Measurements from ENCODE around the gene TMEM256.

TMEM256 gene

GRCh38 chr17:7403977-7404736 lies at the start of gene TMEM256:
TMEM256 (minus strand) TSS chr17:7404097; CDS start chr17:7404084, 13 bp downstream.
- DNase-seq (ENCODE audit: extremely low read depth, insufficient read length): peak; percentile 91
- no peak for TF ChIP-seq CTCF (IDR thresholded peaks at IDR 0.05; ENCODE audit: insufficient read depth, low read length, poor library complexity, severe bottlenecking)
- H3K27me3 ChIP-seq (replicated peaks; ENCODE audit: control insufficient read depth, insufficient read depth, low read length): no peaks in the 10 kb centered on the region; the same call in 1 of the 2 replicates
- H3K4me3 ChIP-seq (replicated peaks; ENCODE audit: low read depth, low read length): peak within 1 kb of the TSS; percentile 93
- no peaks in the 10 kb centered on the region for H3K36me3 ChIP-seq (ENCODE audit: control insufficient read depth, insufficient read depth, low read length)

GRCh38 chr17:7448461-7448860 lies 44.6 kb upstream of the TMEM256 start:
- no peak for TF ChIP-seq CTCF (IDR thresholded peaks at IDR 0.05; ENCODE audit: insufficient read depth, low read length, poor library complexity, severe bottlenecking)
- H3K27me3 ChIP-seq (replicated peaks; ENCODE audit: control insufficient read depth, insufficient read depth, low read length): no peaks in the 10 kb centered on the region
- H3K36me3 ChIP-seq (ENCODE audit: control insufficient read depth, insufficient read depth, low read length): no peaks in the 10 kb centered on the region
- H3K4me3 ChIP-seq (replicated peaks; ENCODE audit: low read depth, low read length): no peak overlapping the region
- no peak for DNase-seq (ENCODE audit: extremely low read depth, insufficient read length)

GRCh38 chr17:7445619-7445968 lies 41.7 kb upstream of the TMEM256 start:
- no peaks in the 10 kb centered on the region for H3K36me3 ChIP-seq (ENCODE audit: control insufficient read depth, insufficient read depth, low read length)
- no peaks in the 10 kb centered on the region for H3K27me3 ChIP-seq (replicated peaks; ENCODE audit: control insufficient read depth, insufficient read depth, low read length)
- no peak for TF ChIP-seq CTCF (IDR thresholded peaks at IDR 0.05; ENCODE audit: insufficient read depth, low read length, poor library complexity, severe bottlenecking)
- peak overlapping the region; percentile 27 for H3K4me3 ChIP-seq (replicated peaks; ENCODE audit: low read depth, low read length)
- no peak for DNase-seq (ENCODE audit: extremely low read depth, insufficient read length)

DNA sequence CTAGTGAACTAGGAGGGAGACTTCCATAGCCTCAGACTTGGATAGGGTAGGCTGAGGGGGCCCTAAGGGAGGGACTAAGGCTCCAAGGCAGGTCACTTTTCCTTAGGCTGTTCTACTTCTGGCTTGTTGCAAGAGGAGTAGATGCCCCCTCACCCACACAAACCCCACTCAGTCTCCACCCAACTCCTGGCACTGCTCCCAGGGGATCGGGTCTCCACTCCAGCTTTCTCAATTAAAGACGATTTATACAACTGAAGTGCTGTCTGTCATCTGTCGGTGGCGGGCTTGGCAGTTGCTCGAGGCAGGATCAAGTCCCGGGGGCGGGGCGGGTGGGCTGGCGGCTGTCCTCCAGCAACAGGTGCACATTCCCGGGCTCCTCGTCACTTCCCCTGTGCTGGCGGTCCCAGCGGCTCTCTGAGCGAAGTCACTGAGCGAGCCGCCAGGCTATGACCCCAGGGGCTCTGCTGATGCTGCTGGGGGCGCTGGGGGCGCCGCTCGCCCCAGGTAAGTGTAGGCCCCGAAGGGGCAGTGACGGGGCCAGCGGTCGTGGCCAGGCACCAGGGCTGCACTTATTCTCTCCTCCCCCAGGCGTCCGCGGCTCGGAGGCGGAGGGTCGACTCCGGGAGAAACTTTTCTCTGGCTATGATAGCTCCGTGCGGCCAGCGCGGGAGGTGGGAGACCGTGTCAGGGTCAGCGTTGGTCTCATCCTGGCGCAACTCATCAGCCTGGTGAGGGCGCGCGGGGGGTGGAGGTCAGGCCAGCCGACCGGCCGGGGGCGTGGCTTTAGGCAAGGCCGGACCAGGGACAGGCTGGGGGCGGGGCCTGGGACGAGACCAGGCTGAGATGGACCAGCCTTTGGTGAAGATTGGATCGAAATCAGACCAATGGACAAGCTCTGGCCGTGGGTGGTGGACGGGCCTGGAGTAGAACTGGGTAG lies 41.1 kb upstream of the TMEM256 start, which contains the start of gene CHRNB1:
CHRNB1 (plus strand) TSS at position 380 of the 937 bp plus-strand sequence; CDS start at position 447, 67 bp downstream.
- DNase-seq (ENCODE audit: extremely low read depth, insufficient read length): no peak
- H3K4me3 ChIP-seq (replicated peaks; ENCODE audit: low read depth, low read length): peak within 1 kb of the TSS; percentile 27
- H3K36me3 ChIP-seq (ENCODE audit: control insufficient read depth, insufficient read depth, low read length): no peaks in the 10 kb centered on the region
- no peaks in the 10 kb centered on the region for H3K27me3 ChIP-seq (replicated peaks; ENCODE audit: control insufficient read depth, insufficient read depth, low read length)
- TF ChIP-seq CTCF (IDR thresholded peaks at IDR 0.05; ENCODE audit: insufficient read depth, low read length, poor library complexity, severe bottlenecking): peak; percentile 11

DNA sequence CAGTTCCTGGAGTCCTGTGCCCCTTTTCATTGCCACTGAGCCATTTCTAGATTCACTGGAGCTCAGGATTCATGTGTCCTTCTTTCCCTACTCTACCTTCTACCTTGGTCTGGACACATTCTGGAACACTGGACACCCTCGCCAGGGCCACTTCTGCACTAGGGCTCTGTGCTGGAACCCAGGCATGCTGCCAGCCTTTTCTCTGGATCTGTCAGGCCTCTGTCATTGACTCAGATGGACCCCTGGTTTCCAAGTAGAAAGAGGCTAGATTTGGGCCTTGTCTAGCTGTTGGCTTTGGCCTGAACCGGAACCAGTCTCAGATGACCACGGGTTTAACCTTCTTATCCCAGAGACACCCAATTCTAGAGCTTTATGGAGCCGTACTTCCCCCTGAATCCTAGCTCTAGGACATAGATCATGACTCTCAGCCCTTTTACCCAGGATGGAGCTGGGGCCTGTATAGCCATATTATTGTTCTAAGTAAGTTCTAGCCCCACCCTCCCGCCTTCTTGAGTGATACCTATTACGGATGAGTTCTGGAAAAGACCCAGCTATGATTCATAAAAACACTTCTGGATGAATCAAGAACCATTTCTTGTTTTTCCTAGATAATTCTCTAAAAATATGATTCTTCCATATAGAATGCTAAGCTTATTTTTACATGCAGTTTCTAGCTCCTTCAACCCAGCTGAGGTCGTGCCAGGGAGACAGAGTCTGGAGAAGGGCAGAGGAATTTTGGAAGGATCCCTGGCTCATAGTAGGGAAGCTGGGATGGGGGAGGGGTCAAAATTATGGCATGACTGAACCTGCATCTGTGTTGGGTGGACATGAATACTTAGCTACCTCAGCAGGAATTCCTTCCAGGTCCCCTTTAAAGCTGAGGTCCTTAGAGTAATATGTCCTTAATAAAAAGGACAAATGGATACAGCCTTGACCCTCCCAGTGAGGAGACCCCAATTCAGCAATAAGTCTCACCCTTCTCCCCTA lies 39.9 kb upstream of the TMEM256 start:
- H3K27me3 ChIP-seq (replicated peaks; ENCODE audit: control insufficient read depth, insufficient read depth, low read length): no peaks in the 10 kb centered on the region

More for the DNA sequence above, 39.9 kb upstream of the TMEM256 start:
- no peak for DNase-seq (ENCODE audit: extremely low read depth, insufficient read length)
- H3K36me3 ChIP-seq (ENCODE audit: control insufficient read depth, insufficient read depth, low read length): no peaks in the 10 kb centered on the region
- no peak for TF ChIP-seq CTCF (IDR thresholded peaks at IDR 0.05; ENCODE audit: insufficient read depth, low read length, poor library complexity, severe bottlenecking)
- no peak overlapping the region for H3K4me3 ChIP-seq (replicated peaks; ENCODE audit: low read depth, low read length)

All from GM06990 (cell line).